Keratinocyte (primary cell): ENCODE data around the gene SLC38A8.

Experiments
- EZH2 ChIP-seq: IDR thresholded peaks from one replicate; pipeline ENCODE4 v1.6.1; 2012; ENCODE audit warnings: inconsistent platforms, mild to moderate bottlenecking, low read length, moderate library complexity
- TF ChIP-seq, protein P1 (sequence below), 3 experiments: IDR thresholded peaks in 1 of 3; conservative IDR thresholded peaks in 1 of 3; optimal IDR thresholded peaks in 1 of 3; 2 replicates in 2 of 3; 3 replicates in 1 of 3; pipeline versions ENCODE3 to v1.5.1; 2011; ENCODE audit warnings: low read length in 3 of 3, mild to moderate bottlenecking in 3 of 3, moderate library complexity in 2 of 3, control low read depth in 1 of 3, inconsistent platforms in 1 of 3; ENCODE audit not compliant: insufficient read depth in 2 of 3; ENCODE audit errors: extremely low read depth in 1 of 3

- TF ChIP-seq, protein P1, sequence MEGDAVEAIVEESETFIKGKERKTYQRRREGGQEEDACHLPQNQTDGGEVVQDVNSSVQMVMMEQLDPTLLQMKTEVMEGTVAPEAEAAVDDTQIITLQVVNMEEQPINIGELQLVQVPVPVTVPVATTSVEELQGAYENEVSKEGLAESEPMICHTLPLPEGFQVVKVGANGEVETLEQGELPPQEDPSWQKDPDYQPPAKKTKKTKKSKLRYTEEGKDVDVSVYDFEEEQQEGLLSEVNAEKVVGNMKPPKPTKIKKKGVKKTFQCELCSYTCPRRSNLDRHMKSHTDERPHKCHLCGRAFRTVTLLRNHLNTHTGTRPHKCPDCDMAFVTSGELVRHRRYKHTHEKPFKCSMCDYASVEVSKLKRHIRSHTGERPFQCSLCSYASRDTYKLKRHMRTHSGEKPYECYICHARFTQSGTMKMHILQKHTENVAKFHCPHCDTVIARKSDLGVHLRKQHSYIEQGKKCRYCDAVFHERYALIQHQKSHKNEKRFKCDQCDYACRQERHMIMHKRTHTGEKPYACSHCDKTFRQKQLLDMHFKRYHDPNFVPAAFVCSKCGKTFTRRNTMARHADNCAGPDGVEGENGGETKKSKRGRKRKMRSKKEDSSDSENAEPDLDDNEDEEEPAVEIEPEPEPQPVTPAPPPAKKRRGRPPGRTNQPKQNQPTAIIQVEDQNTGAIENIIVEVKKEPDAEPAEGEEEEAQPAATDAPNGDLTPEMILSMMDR (optimal IDR thresholded peaks at IDR 0.05 in 1 of 3, IDR thresholded peaks at IDR 0.05 in 1 of 3, conservative IDR thresholded peaks at IDR 0.05 in 1 of 3; ENCODE audit: extremely low read depth in 1 of 3, insufficient read depth in 2 of 3, low read length in 3 of 3): no peak
- TF ChIP-seq EZH2: no peak
Measured at GRCh38 chr16:84058211-84058610, 15.6 kb upstream of the SLC38A8 start.
